ENCODE data around the gene ERC1. TPM values are rescaled to one million over a fixed set of nuclear protein-coding genes. Genes with fewer than 3 reads are reported as not detected.

The ERC1 gene
- polyA plus RNA-seq, 1 donor from 2014 or later, result 7.1 TPM

DNA sequence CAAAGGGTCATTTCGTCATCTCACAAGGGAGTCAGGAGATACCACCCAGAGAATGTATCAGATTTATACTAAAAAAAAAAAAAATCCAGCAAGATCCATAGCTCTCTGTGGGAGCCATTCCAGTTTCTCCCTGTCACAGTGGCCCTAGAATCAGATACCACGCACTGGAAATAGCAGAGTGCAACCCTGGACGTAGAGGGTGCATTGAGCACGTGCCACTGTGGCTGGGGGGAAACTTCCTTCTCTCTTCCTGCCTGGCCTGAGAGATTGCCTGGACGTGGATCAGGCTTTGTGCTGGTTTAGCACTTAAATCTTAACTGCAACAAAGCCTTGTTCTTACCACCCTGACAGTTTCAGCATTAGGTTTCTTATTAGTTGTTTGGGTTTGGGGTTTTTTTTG, 479.0 kb downstream of the ERC1 start:
- Histone ChIP-seq H3K36me3 (ENCODE audit: insufficient read depth, low read length) (no peaks in the 10 kb centered on the region), H3K27ac (ENCODE audit: low read length) (no peak overlapping the region), H3K9ac (ENCODE audit: low read length) (no peak overlapping the region), H3K4me3 (ENCODE audit: low read length) (no peak overlapping the region), H3F3A (ENCODE audit: insufficient read depth, low read length, poor library complexity, severe bottlenecking) (no peaks in the 10 kb centered on the region), H3K79me2 (replicated peaks; ENCODE audit: insufficient read depth, low read length) (no peaks in the 10 kb centered on the region), H3K9me3 (ENCODE audit: low read length) (no peaks in the 10 kb centered on the region), H3K27me3 (ENCODE audit: insufficient read depth, low read depth, low read length) (no peaks in the 10 kb centered on the region), H3K9me2 (ENCODE audit: insufficient read depth, low read length) (no peaks in the 10 kb centered on the region), H4K20me1 (ENCODE audit: insufficient read depth) (no peaks in the 10 kb centered on the region), H2AFZ (ENCODE audit: low read depth, low read length) (no peak overlapping the region), H3K4me2 (ENCODE audit: low read length) (no peak overlapping the region)
- TF ChIP-seq TAF1 (IDR thresholded peaks at IDR 0.05; ENCODE audit: low read depth) (no peak), POLR2AphosphoS5 (IDR thresholded peaks at IDR 0.05) (no peak), RAD21 (conservative IDR thresholded peaks at IDR 0.05) (no peak), EP300 (conservative IDR thresholded peaks at IDR 0.05; ENCODE audit: poor library complexity, severe bottlenecking) (no peak), MXI1 (conservative IDR thresholded peaks at IDR 0.05; ENCODE audit: poor library complexity, severe bottlenecking) (no peak), SMC3 (conservative IDR thresholded peaks at IDR 0.05; ENCODE audit: poor library complexity) (no peak), EZH2 (IDR thresholded peaks at IDR 0.05; ENCODE audit: borderline replicate concordance, insufficient read depth, low read length, poor library complexity, severe bottlenecking) (no peak)
- TF ChIP-seq, protein P1, sequence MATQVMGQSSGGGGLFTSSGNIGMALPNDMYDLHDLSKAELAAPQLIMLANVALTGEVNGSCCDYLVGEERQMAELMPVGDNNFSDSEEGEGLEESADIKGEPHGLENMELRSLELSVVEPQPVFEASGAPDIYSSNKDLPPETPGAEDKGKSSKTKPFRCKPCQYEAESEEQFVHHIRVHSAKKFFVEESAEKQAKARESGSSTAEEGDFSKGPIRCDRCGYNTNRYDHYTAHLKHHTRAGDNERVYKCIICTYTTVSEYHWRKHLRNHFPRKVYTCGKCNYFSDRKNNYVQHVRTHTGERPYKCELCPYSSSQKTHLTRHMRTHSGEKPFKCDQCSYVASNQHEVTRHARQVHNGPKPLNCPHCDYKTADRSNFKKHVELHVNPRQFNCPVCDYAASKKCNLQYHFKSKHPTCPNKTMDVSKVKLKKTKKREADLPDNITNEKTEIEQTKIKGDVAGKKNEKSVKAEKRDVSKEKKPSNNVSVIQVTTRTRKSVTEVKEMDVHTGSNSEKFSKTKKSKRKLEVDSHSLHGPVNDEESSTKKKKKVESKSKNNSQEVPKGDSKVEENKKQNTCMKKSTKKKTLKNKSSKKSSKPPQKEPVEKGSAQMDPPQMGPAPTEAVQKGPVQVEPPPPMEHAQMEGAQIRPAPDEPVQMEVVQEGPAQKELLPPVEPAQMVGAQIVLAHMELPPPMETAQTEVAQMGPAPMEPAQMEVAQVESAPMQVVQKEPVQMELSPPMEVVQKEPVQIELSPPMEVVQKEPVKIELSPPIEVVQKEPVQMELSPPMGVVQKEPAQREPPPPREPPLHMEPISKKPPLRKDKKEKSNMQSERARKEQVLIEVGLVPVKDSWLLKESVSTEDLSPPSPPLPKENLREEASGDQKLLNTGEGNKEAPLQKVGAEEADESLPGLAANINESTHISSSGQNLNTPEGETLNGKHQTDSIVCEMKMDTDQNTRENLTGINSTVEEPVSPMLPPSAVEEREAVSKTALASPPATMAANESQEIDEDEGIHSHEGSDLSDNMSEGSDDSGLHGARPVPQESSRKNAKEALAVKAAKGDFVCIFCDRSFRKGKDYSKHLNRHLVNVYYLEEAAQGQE (IDR thresholded peaks at IDR 0.05; ENCODE audit: borderline replicate concordance), result no peak
- TF ChIP-seq, protein P2, sequence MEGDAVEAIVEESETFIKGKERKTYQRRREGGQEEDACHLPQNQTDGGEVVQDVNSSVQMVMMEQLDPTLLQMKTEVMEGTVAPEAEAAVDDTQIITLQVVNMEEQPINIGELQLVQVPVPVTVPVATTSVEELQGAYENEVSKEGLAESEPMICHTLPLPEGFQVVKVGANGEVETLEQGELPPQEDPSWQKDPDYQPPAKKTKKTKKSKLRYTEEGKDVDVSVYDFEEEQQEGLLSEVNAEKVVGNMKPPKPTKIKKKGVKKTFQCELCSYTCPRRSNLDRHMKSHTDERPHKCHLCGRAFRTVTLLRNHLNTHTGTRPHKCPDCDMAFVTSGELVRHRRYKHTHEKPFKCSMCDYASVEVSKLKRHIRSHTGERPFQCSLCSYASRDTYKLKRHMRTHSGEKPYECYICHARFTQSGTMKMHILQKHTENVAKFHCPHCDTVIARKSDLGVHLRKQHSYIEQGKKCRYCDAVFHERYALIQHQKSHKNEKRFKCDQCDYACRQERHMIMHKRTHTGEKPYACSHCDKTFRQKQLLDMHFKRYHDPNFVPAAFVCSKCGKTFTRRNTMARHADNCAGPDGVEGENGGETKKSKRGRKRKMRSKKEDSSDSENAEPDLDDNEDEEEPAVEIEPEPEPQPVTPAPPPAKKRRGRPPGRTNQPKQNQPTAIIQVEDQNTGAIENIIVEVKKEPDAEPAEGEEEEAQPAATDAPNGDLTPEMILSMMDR (IDR thresholded peaks at IDR 0.05; ENCODE audit: poor library complexity, severe bottlenecking), result no peak

DNA sequence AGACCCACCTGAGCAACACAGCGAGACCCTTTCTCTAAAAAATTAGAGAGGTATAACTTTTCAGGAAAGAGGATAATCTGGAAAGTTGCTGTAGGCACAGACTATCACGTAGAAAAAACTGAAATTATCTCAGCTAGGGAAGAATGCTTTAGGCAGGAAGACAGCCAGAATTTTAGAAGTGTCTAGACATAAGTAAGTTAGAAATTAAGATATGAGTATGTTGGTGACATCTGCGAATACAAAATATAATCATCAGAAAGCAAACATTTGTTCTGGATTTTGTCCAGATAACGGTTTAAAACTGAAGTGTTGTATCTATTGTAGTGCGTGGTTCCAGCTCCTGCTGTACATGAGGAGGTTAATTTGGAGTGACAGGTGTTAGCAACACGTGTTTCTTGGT, 480.2 kb downstream of the ERC1 start:
- Histone ChIP-seq H3K79me2 (replicated peaks; ENCODE audit: insufficient read depth, low read length) (no peaks in the 10 kb centered on the region), H3K9me2 (ENCODE audit: insufficient read depth, low read length) (no peaks in the 10 kb centered on the region), H3K36me3 (ENCODE audit: insufficient read depth, low read length) (no peaks in the 10 kb centered on the region), H2AFZ (ENCODE audit: low read depth, low read length) (no peak overlapping the region), H3K27ac (ENCODE audit: low read length) (no peak overlapping the region), H3K9me3 (ENCODE audit: low read length) (no peaks in the 10 kb centered on the region), H3K4me2 (ENCODE audit: low read length) (no peak overlapping the region), H3K27me3 (ENCODE audit: insufficient read depth, low read depth, low read length) (no peaks in the 10 kb centered on the region), H3K4me3 (ENCODE audit: low read length) (no peak overlapping the region), H4K20me1 (ENCODE audit: insufficient read depth) (no peaks in the 10 kb centered on the region), H3F3A (ENCODE audit: insufficient read depth, low read length, poor library complexity, severe bottlenecking) (no peaks in the 10 kb centered on the region), H3K9ac (ENCODE audit: low read length) (no peak overlapping the region)
- TF ChIP-seq SMC3 (conservative IDR thresholded peaks at IDR 0.05; ENCODE audit: poor library complexity), result no peak
- TF ChIP-seq, protein P1 (IDR thresholded peaks at IDR 0.05; ENCODE audit: borderline replicate concordance), result no peak
- no peak for TF ChIP-seq EP300 (conservative IDR thresholded peaks at IDR 0.05; ENCODE audit: poor library complexity, severe bottlenecking)
- no peak for TF ChIP-seq EZH2 (IDR thresholded peaks at IDR 0.05; ENCODE audit: borderline replicate concordance, insufficient read depth, low read length, poor library complexity, severe bottlenecking)
- no peak for TF ChIP-seq MXI1 (conservative IDR thresholded peaks at IDR 0.05; ENCODE audit: poor library complexity, severe bottlenecking)
- TF ChIP-seq TAF1 (IDR thresholded peaks at IDR 0.05; ENCODE audit: low read depth), result no peak
- TF ChIP-seq RAD21 (conservative IDR thresholded peaks at IDR 0.05), result no peak
- no peak for TF ChIP-seq POLR2AphosphoS5 (IDR thresholded peaks at IDR 0.05)
- TF ChIP-seq, protein P2 (IDR thresholded peaks at IDR 0.05; ENCODE audit: poor library complexity, severe bottlenecking), result no peak

All from neural cell (in vitro differentiated cells).